SK-N-SH treated with all-trans-retinoic acid at 6 μM for 48 hours (cell line): Measurements from ENCODE around the gene TSLP.

Experiments used
- ARNTL ChIP-seq: fragments of 450-650 bp; formaldehyde crosslinking; IDR thresholded peaks from 2 replicates; pipeline ENCODE4 v1.5.0; 2020; ENCODE audit warnings: low read depth, mild to moderate bottlenecking, moderate library complexity, borderline replicate concordance
- BACH2 ChIP-seq: fragments of 250-450 bp; sonication (Bioruptor Pico); IDR thresholded peaks from 2 replicates; pipeline ENCODE4 v1.9.0; 2021; ENCODE audit warnings: mild to moderate bottlenecking, borderline replicate concordance
- ESRRG ChIP-seq: fragments of 250-450 bp; sonication (Bioruptor Pico); IDR thresholded peaks from 2 replicates; pipeline ENCODE4 v1.6.1; 2021; ENCODE audit warnings: mild to moderate bottlenecking
- GLIS3 ChIP-seq: fragments of 250-450 bp; sonication (Bioruptor Pico); IDR thresholded peaks from 2 replicates; pipeline ENCODE4 v1.5.0; 2020; ENCODE audit warnings: mild to moderate bottlenecking, moderate library complexity
- PATZ1 ChIP-seq: fragments of 250-450 bp; sonication (Bioruptor Pico); IDR thresholded peaks from 2 replicates; pipeline ENCODE4 v1.8.0; 2020; ENCODE audit warnings: mild to moderate bottlenecking, moderate library complexity, borderline replicate concordance
- POU6F1 ChIP-seq: fragments of 250-450 bp; sonication (Bioruptor Pico); IDR thresholded peaks from 2 replicates; pipeline ENCODE4 v1.8.0; 2021; ENCODE audit warnings: low read depth, mild to moderate bottlenecking, moderate library complexity, borderline replicate concordance
- RARB ChIP-seq: fragments of 250-450 bp; sonication (Bioruptor Pico); IDR thresholded peaks from 2 replicates; pipeline ENCODE4 v1.8.0; 2021; ENCODE audit warnings: mild to moderate bottlenecking, moderate library complexity
- TSHZ2 ChIP-seq: fragments of 250-450 bp; sonication (Bioruptor Pico); IDR thresholded peaks from 2 replicates; pipeline ENCODE4 v1.5.0; 2020; ENCODE audit warnings: mild to moderate bottlenecking, moderate library complexity
- ZNF565 ChIP-seq: fragments of 450-650 bp; formaldehyde crosslinking; conservative IDR thresholded peaks from 2 replicates; pipeline ENCODE4 v1.5.0; 2020; ENCODE audit warnings: low read depth, mild to moderate bottlenecking, moderate library complexity
- ZNF8 ChIP-seq: fragments of 450-650 bp; formaldehyde crosslinking; IDR thresholded peaks from 2 replicates; pipeline ENCODE4 v1.5.0; 2020; ENCODE audit warnings: mild to moderate bottlenecking, moderate library complexity

GRCh38 chr5:111113678-111114077 lies 42.2 kb downstream of the TSLP start:
- TF ChIP-seq GLIS3 (CRISPR knock-in tag) (no peak), PATZ1 (CRISPR knock-in tag) (no peak), ZNF565 (CRISPR knock-in tag) (no peak), POU6F1 (CRISPR knock-in tag) (no peak), ARNTL (CRISPR knock-in tag) (no peak), ESRRG (CRISPR knock-in tag) (no peak), TSHZ2 (CRISPR knock-in tag) (no peak), BACH2 (no peak), ZNF8 (CRISPR knock-in tag) (no peak), RARB (no peak)
